ENCODE measurements around the gene C14orf93.

The C14orf93 gene

GRCh38 chr14:22998329-22999012 lies 11.5 kb downstream of the C14orf93 start:
- H3K9me3 ChIP-seq (ENCODE audit: insufficient read depth, low read length) = no peaks in the 10 kb centered on the region
- no peak overlapping the region for H3K4me2 ChIP-seq (ENCODE audit: low read length)
- no peak overlapping the region for H3K9ac ChIP-seq (ENCODE audit: low read length)
- no peaks in the 10 kb centered on the region for H4K20me1 ChIP-seq (ENCODE audit: insufficient read depth, low read length)
- H3K27ac ChIP-seq (ENCODE audit: low read length) = no peak overlapping the region
- H3K36me3 ChIP-seq (replicated peaks; ENCODE audit: low read depth, low read length) = no peaks in the 10 kb centered on the region
- H3K79me2 ChIP-seq (ENCODE audit: low read length) = no peaks in the 10 kb centered on the region
- TF ChIP-seq EZH2phosphoT487 (IDR thresholded peaks at IDR 0.05; ENCODE audit: low read depth) (no peak), CTCF (IDR thresholded peaks at IDR 0.05; ENCODE audit: low read depth, low read length) (no peak)
- no peak overlapping the region for H2AFZ ChIP-seq (ENCODE audit: low read depth, low read length)
- no peak overlapping the region for H3K4me3 ChIP-seq (ENCODE audit: low read length)
- H3K4me1 ChIP-seq (ENCODE audit: low read length) = peaks cover 3% of the 10 kb centered on the region; the same call in 1 of the 2 replicates
- no peaks in the 10 kb centered on the region for H3K27me3 ChIP-seq (ENCODE audit: low read depth, low read length)

DNA sequence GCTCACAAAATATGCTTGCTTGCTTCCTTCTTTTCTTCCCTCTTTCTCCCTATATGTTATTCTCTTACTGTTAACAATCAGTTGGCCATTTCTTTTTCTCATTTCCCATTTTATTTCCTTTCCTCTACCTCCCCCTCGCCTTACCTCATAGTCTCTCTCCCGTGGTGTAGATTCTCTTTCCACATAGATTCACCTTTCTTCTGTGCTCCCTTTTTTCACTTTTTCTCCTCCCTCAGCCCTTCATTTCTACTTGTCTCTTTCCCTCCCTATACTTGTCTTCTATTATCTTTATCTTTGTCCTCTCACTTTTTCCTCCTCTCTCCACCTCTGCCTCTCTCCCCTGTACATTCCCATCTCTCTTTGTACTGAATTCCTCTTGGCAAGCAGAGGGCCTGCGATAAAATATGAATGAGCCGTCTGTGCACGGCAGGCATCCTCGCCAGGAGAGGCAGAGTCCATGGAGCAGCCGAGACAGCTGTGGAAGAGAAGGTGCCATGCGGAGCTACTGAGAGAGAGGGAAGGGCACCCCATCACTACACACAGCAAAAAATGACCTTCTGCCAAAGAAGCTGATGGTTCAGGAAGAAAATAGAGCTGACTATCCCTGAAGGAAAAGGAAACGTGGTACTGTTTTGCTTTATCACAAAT lies 12.1 kb downstream of the C14orf93 start:
- Histone ChIP-seq H3K27me3 (ENCODE audit: low read depth, low read length) (no peaks in the 10 kb centered on the region), H3K4me2 (ENCODE audit: low read length) (no peak overlapping the region), H4K20me1 (ENCODE audit: insufficient read depth, low read length) (no peaks in the 10 kb centered on the region), H2AFZ (ENCODE audit: low read depth, low read length) (no peak overlapping the region), H3K4me3 (ENCODE audit: low read length) (no peak overlapping the region), H3K4me1 (ENCODE audit: low read length) (peaks cover 3% of the 10 kb centered on the region; the same call in 1 of the 2 replicates), H3K36me3 (replicated peaks; ENCODE audit: low read depth, low read length) (no peaks in the 10 kb centered on the region), H3K27ac (ENCODE audit: low read length) (no peak overlapping the region), H3K79me2 (ENCODE audit: low read length) (no peaks in the 10 kb centered on the region), H3K9me3 (ENCODE audit: insufficient read depth, low read length) (no peaks in the 10 kb centered on the region), H3K9ac (ENCODE audit: low read length) (no peak overlapping the region)
- no peak for TF ChIP-seq CTCF (IDR thresholded peaks at IDR 0.05; ENCODE audit: low read depth, low read length)

GRCh38 chr14:22996768-22997654 lies 12.9 kb downstream of the C14orf93 start:
- TF ChIP-seq CTCF (IDR thresholded peaks at IDR 0.05; ENCODE audit: low read depth, low read length) = no peak
- no peak for TF ChIP-seq EZH2phosphoT487 (IDR thresholded peaks at IDR 0.05; ENCODE audit: low read depth)
- Histone ChIP-seq H4K20me1 (ENCODE audit: insufficient read depth, low read length) (no peaks in the 10 kb centered on the region), H3K27ac (ENCODE audit: low read length) (no peak overlapping the region), H3K4me2 (ENCODE audit: low read length) (no peak overlapping the region), H3K79me2 (ENCODE audit: low read length) (no peaks in the 10 kb centered on the region), H3K4me3 (ENCODE audit: low read length) (no peak overlapping the region), H3K36me3 (replicated peaks; ENCODE audit: low read depth, low read length) (no peaks in the 10 kb centered on the region), H3K4me1 (ENCODE audit: low read length) (peaks cover 3% of the 10 kb centered on the region; the same call in 1 of the 2 replicates), H2AFZ (ENCODE audit: low read depth, low read length) (no peak overlapping the region), H3K9me3 (ENCODE audit: insufficient read depth, low read length) (no peaks in the 10 kb centered on the region), H3K27me3 (ENCODE audit: low read depth, low read length) (no peaks in the 10 kb centered on the region), H3K9ac (ENCODE audit: low read length) (no peak overlapping the region)

Measured in OCI-LY3 (cell line).